Measurements from ENCODE around the gene ADAT3. TPM values are rescaled to one million over a fixed set of nuclear protein-coding genes. Genes with fewer than 3 reads are reported as not detected.
A peak's percentile ranks its signal among the peaks of the same experiment; 100 is the strongest.
"Not testable (repeated sequence)": the region's sequence is repeated elsewhere in the genome, so short reads cannot be mapped to it uniquely, and the experiment has no call there.

Gene ADAT3
- total RNA-seq, 1 donor from 2014 or later, result 5.7 TPM

GRCh38 chr19:1884719-1885334 is 20.4 kb upstream of the ADAT3 start:
- FAIRE-seq (no peak), DNase-seq (ENCODE audit: low read depth) (no peak)
- H3K9me3 Mint-ChIP-seq (ENCODE audit: unreplicated experiment), result no peaks in the 10 kb centered on the region
- peaks cover 22% of the 10 kb centered on the region for H3K4me1 Mint-ChIP-seq (ENCODE audit: low read depth, unreplicated experiment)
- Histone ChIP-seq H3K36me3 (ENCODE audit: insufficient read depth, low read length) (peaks cover 4% of the 10 kb centered on the region), H3K79me2 (ENCODE audit: insufficient read depth, low read length) (peaks cover 48% of the 10 kb centered on the region), H3K27me3 (ENCODE audit: insufficient read depth, low read length) (no peaks in the 10 kb centered on the region), H3K9ac (ENCODE audit: low read length) (peak overlapping the region; percentile 90), H2AFZ (ENCODE audit: low read depth, low read length) (peak overlapping the region; percentile 81), H3K9me3 (ENCODE audit: insufficient read depth, low read depth, low read length) (no peaks in the 10 kb centered on the region), H3K4me3 (ENCODE audit: insufficient read depth, low read depth, low read length) (peak overlapping the region; percentile 86), H3K27ac (ENCODE audit: low read depth, low read length) (peak overlapping the region; percentile 73), H3K4me2 (ENCODE audit: low read length) (peak overlapping the region; percentile 99), H4K20me1 (ENCODE audit: insufficient read depth, low read length) (peaks cover 46% of the 10 kb centered on the region), H3K4me1 (ENCODE audit: insufficient read depth, low read length) (peaks cover 26% of the 10 kb centered on the region)
- no peak for TF ChIP-seq CTCF (IDR thresholded peaks at IDR 0.05; ENCODE audit: insufficient read depth, low read depth, low read length)
- no peak for TF ChIP-seq EZH2 (IDR thresholded peaks at IDR 0.05; ENCODE audit: insufficient read depth, low read length)
- H3K27me3 Mint-ChIP-seq (ENCODE audit: low read depth, unreplicated experiment), result no peaks in the 10 kb centered on the region
- peaks cover 2% of the 10 kb centered on the region for H3K36me3 Mint-ChIP-seq (ENCODE audit: low read depth, unreplicated experiment)
- H3K27ac Mint-ChIP-seq (ENCODE audit: unreplicated experiment), result peak overlapping the region; percentile 95
- H3K4me3 Mint-ChIP-seq (ENCODE audit: unreplicated experiment), result peak overlapping the region; percentile 100

- H2AFZ ChIP-seq (ENCODE audit: low read depth, low read length), result peak within 1 kb of the TSS; percentile 81
These were observed 19.6 kb upstream of the ADAT3 start, which contains the start of gene ABHD17A for GRCh38 chr19:1885398-1886119. ABHD17A (minus strand) TSS chr19:1885496; CDS start chr19:1881566, 3,930 bp downstream.

GRCh38 chr19:1886360-1886759 is 18.8 kb upstream of the ADAT3 start:
- H2AFZ ChIP-seq (ENCODE audit: low read depth, low read length); FAIRE-seq; DNase-seq (ENCODE audit: low read depth); H3K4me2 ChIP-seq (ENCODE audit: low read length); H3K9me3 ChIP-seq (ENCODE audit: insufficient read depth, low read depth, low read length); H3K36me3 ChIP-seq (ENCODE audit: insufficient read depth, low read length); H3K9me3 Mint-ChIP-seq (ENCODE audit: unreplicated experiment); H3K4me3 ChIP-seq (ENCODE audit: insufficient read depth, low read depth, low read length); H3K36me3 Mint-ChIP-seq (ENCODE audit: low read depth, unreplicated experiment); H3K27me3 ChIP-seq (ENCODE audit: insufficient read depth, low read length); H3K9ac ChIP-seq (ENCODE audit: low read length); H3K27me3 Mint-ChIP-seq (ENCODE audit: low read depth, unreplicated experiment); H3K27ac ChIP-seq (ENCODE audit: low read depth, low read length); H3K27ac Mint-ChIP-seq (ENCODE audit: unreplicated experiment): not testable (repeated sequence)
- Histone ChIP-seq H3K4me1 (ENCODE audit: insufficient read depth, low read length) (peaks cover 26% of the 10 kb centered on the region), H4K20me1 (ENCODE audit: insufficient read depth, low read length) (peaks cover 34% of the 10 kb centered on the region), H3K79me2 (ENCODE audit: insufficient read depth, low read length) (peaks cover 36% of the 10 kb centered on the region)
- H3K4me1 Mint-ChIP-seq (ENCODE audit: low read depth, unreplicated experiment), result peaks cover 22% of the 10 kb centered on the region
- H3K4me3 Mint-ChIP-seq (ENCODE audit: unreplicated experiment), result peak overlapping the region; percentile 82

More at GRCh38 chr19:1885398-1886119, 19.6 kb upstream of the ADAT3 start, which contains the start of gene ABHD17A:
- not testable (repeated sequence) for H3K9me3 Mint-ChIP-seq (ENCODE audit: unreplicated experiment); H3K9me3 ChIP-seq (ENCODE audit: insufficient read depth, low read depth, low read length); FAIRE-seq; H3K36me3 ChIP-seq (ENCODE audit: insufficient read depth, low read length); H3K27me3 ChIP-seq (ENCODE audit: insufficient read depth, low read length); H3K36me3 Mint-ChIP-seq (ENCODE audit: low read depth, unreplicated experiment); H3K27me3 Mint-ChIP-seq (ENCODE audit: low read depth, unreplicated experiment)
- peaks cover 26% of the 10 kb centered on the region for H3K4me1 ChIP-seq (ENCODE audit: insufficient read depth, low read length)
- peak within 1 kb of the TSS; percentile 99 for H3K4me2 ChIP-seq (ENCODE audit: low read length)
- peaks cover 22% of the 10 kb centered on the region for H3K4me1 Mint-ChIP-seq (ENCODE audit: low read depth, unreplicated experiment)
- peak; percentile 72 for DNase-seq (ENCODE audit: low read depth)
- H3K79me2 ChIP-seq (ENCODE audit: insufficient read depth, low read length), result peaks cover 42% of the 10 kb centered on the region
- peak within 1 kb of the TSS; percentile 86 for H3K4me3 ChIP-seq (ENCODE audit: insufficient read depth, low read depth, low read length)
- peak within 1 kb of the TSS; percentile 73 for H3K27ac ChIP-seq (ENCODE audit: low read depth, low read length)
- peak within 1 kb of the TSS; percentile 95 for H3K27ac Mint-ChIP-seq (ENCODE audit: unreplicated experiment)
- peaks cover 39% of the 10 kb centered on the region for H4K20me1 ChIP-seq (ENCODE audit: insufficient read depth, low read length)
- H3K9ac ChIP-seq (ENCODE audit: low read length), result peak within 1 kb of the TSS; percentile 90
- H3K4me3 Mint-ChIP-seq (ENCODE audit: unreplicated experiment), result peak within 1 kb of the TSS; percentile 100
